Endothelial cell of umbilical vein (primary cell): ENCODE results near the gene ATRIP. TPM values are rescaled to one million over a fixed set of nuclear protein-coding genes. Genes with fewer than 3 reads are reported as not detected.

Source experiments
- BruUV-seq: library from RNA; stranded (reverse); fragments of 400-500 nt; replicated peaks from 2 replicates; lab custom pipeline; 2021; lab: Mats Ljungman, UMichigan
- CTCF ChIA-PET: fragments of 300-600, 350-600 bp; sonication (Branson Sonifier 250); formaldehyde crosslinking; loops from one replicate; lab custom pipeline; 2021; ENCODE audit warnings: antibody characterized with exemption, inconsistent platforms; lab: Charles Lee
- POLR2A ChIA-PET: fragments of 300-600, 350-600 bp; sonication (Branson Sonifier 250); formaldehyde crosslinking; loops from one replicate; lab custom pipeline; 2021; ENCODE audit warnings: antibody characterized with exemption, inconsistent platforms; lab: Charles Lee
- DNase-seq: peaks from one replicate; pipeline ENCODE4 v3.0.0-alpha.2; 2011; ENCODE audit warnings: low read depth, low spot score
- FAIRE-seq: peaks from 2 replicates; lab custom pipeline; 2011; peaks lifted over from hg19 to GRCh38; lab: Jason Lieb, UNC
- H2AFZ ChIP-seq: 2 replicates; pipeline ENCODE4 v1.6.0; 2012; ENCODE audit warnings: low read depth, low read length, control low read depth, inconsistent platforms
- H3K27ac ChIP-seq: 2 replicates; pipeline ENCODE4 v1.5.1; 2011; ENCODE audit warnings: low read depth, mild to moderate bottlenecking, control low read depth, low read length, moderate library complexity; ENCODE audit not compliant: insufficient read depth
- H3K27me3 ChIP-seq, 2 experiments: 2 replicates each; pipeline versions ENCODE4 v1.6.0 to v1.6.1; 2011; ENCODE audit warnings: low read length in 2 of 2, mixed read lengths in 1 of 2; ENCODE audit not compliant: control insufficient read depth in 2 of 2, insufficient read depth in 2 of 2
- H3K36me3 ChIP-seq, 2 experiments: 2 replicates in 1 of 2; 3 replicates in 1 of 2; pipeline ENCODE4 v1.5.1; 2011; ENCODE audit warnings: low read length in 2 of 2, mild to moderate bottlenecking in 1 of 2, moderate library complexity in 1 of 2; ENCODE audit not compliant: control insufficient read depth in 2 of 2, insufficient read depth in 2 of 2; ENCODE audit errors: extremely low read depth in 1 of 2
- H3K4me1 ChIP-seq: 3 replicates; pipeline ENCODE4 v1.5.1; 2011; ENCODE audit warnings: mild to moderate bottlenecking, low read length; ENCODE audit not compliant: control insufficient read depth, insufficient read depth; ENCODE audit errors: extremely low read depth
- H3K4me2 ChIP-seq: 2 replicates; pipeline ENCODE4 v1.6.1; 2011; ENCODE audit warnings: low read length, control low read depth, mixed read lengths; ENCODE audit not compliant: insufficient read depth
- H3K4me3 ChIP-seq, 3 experiments: fragments of 200-600 bp in 1 of 3; sonication (generic), shearing (Covaris generic) in 1 of 3; replicated peaks in 1 of 3; 2 replicates each; pipeline ENCODE4 v1.5.1; 2011 to 2016; ENCODE audit warnings: control low read depth in 3 of 3, low read length in 3 of 3, mild to moderate bottlenecking in 2 of 3, inconsistent platforms in 1 of 3, low read depth in 1 of 3, moderate library complexity in 1 of 3; ENCODE audit not compliant: insufficient read depth in 1 of 3
- H3K79me2 ChIP-seq: 2 replicates; pipeline ENCODE4 v1.6.0; 2012; ENCODE audit warnings: low read length, inconsistent platforms; ENCODE audit not compliant: control insufficient read depth, insufficient read depth
- H3K9ac ChIP-seq: replicated peaks from 2 replicates; pipeline ENCODE3; 2011; ENCODE audit warnings: low read length, control low read depth; ENCODE audit not compliant: insufficient read depth; ENCODE audit errors: extremely low read depth
- H3K9me1 ChIP-seq: replicated peaks from 3 replicates; pipeline ENCODE4 v1.6.0; 2011; ENCODE audit warnings: mild to moderate bottlenecking, low read length; ENCODE audit not compliant: control insufficient read depth, insufficient read depth; ENCODE audit errors: extremely low read depth
- H3K9me3 ChIP-seq: replicated peaks from 2 replicates; pipeline ENCODE4 v1.5.1; 2012; ENCODE audit warnings: low read length, inconsistent platforms; ENCODE audit not compliant: control insufficient read depth, insufficient read depth
- H4K20me1 ChIP-seq: replicated peaks from 2 replicates; pipeline ENCODE3; 2011; ENCODE audit warnings: mild to moderate bottlenecking, low read length; ENCODE audit not compliant: control insufficient read depth, insufficient read depth; ENCODE audit errors: extremely low read depth
- EZH2 ChIP-seq: IDR thresholded peaks from 2 replicates; pipeline ENCODE4 v1.6.1; 2012; ENCODE audit warnings: borderline replicate concordance, low read depth, mild to moderate bottlenecking, moderate library complexity, low read length, inconsistent platforms; ENCODE audit not compliant: severe bottlenecking
- FOS ChIP-seq: IDR thresholded peaks from 2 replicates; pipeline ENCODE4 v1.6.1; 2011; ENCODE audit warnings: mild to moderate bottlenecking, low read length, moderate library complexity, borderline replicate concordance; ENCODE audit not compliant: insufficient read depth
- GATA2 ChIP-seq: IDR thresholded peaks from 2 replicates; pipeline ENCODE4 v1.7.0; 2011; ENCODE audit warnings: low read depth, mild to moderate bottlenecking, moderate library complexity, mixed read lengths, low read length; ENCODE audit not compliant: insufficient read length, insufficient read depth
- JUN ChIP-seq: IDR thresholded peaks from 2 replicates; pipeline ENCODE4 v1.6.1; 2011; ENCODE audit warnings: borderline replicate concordance, low read depth; ENCODE audit not compliant: insufficient read length, insufficient read depth
- MYC ChIP-seq: IDR thresholded peaks from one replicate; pipeline ENCODE4 v1.6.1; 2011; ENCODE audit warnings: mild to moderate bottlenecking, low read depth, low read length
- POLR2A ChIP-seq: IDR thresholded peaks from 2 replicates; pipeline ENCODE4 v1.6.1; 2012; ENCODE audit warnings: low read depth, mild to moderate bottlenecking, control low read depth, low read length
- POLR2AphosphoS5 ChIP-seq: IDR thresholded peaks from 2 replicates; pipeline ENCODE4 v1.6.1; 2012; ENCODE audit warnings: low read depth, mild to moderate bottlenecking, control low read depth, low read length, moderate library complexity; ENCODE audit not compliant: insufficient read depth
- dilution Hi-C: fragments of 300-500 bp; cut with MboI; formaldehyde crosslinking; loops from one replicate; pipeline ENCODE4 v1.15.0; 2019; ENCODE audit warnings: low sequenced_read_pairs; ENCODE audit not compliant: extremely low pct_ligation_motif_present
- intact Hi-C: fragments of 100-400 bp; cut with micrococcal nuclease; formaldehyde crosslinking; loops from one replicate; pipeline ENCODE4 v1.10.0; 2022
- polyA plus RNA-seq, 4 experiments: library from polyadenylated mRNA; depleted of rRNA in 3 of 4; stranded (reverse) in 3 of 4; unstranded in 1 of 4; fragments of >200 nt; gene quantifications; 2 replicates each; pipeline versions ENCODE4 v1.2.1 to v1.2.3, GENCODE V29; 2011 to 2012; ENCODE audit warnings: missing spikeins in 1 of 4
- total RNA-seq: library from RNA; stranded (reverse); gene quantifications from 2 replicates; pipeline ENCODE4 v1.2.3, GENCODE V29; 2021
- TF ChIP-seq, protein P1 (sequence below), 2 donors: IDR thresholded peaks; 1 replicate in 1 of 2; 2 replicates in 1 of 2; pipeline ENCODE4 v1.5.1; 2011; ENCODE audit warnings: low read length in 2 of 2, mild to moderate bottlenecking in 2 of 2, moderate library complexity in 2 of 2, control low read depth in 1 of 2, inconsistent platforms in 1 of 2, low read depth in 1 of 2; ENCODE audit not compliant: insufficient read depth in 1 of 2; ENCODE audit errors: extremely low read depth in 1 of 2
- TF ChIP-seq, protein P2 (sequence below): IDR thresholded peaks from 2 replicates; pipeline ENCODE4 v1.6.1; 2011; ENCODE audit not compliant: insufficient read depth, insufficient read length

The ATRIP gene
- total and polyA plus RNA-seq, 2 donors (not counting 3 experiments of a cell fraction or from before 2014, with no cell fraction given) = 10.6 to 14.7 TPM

DNA sequence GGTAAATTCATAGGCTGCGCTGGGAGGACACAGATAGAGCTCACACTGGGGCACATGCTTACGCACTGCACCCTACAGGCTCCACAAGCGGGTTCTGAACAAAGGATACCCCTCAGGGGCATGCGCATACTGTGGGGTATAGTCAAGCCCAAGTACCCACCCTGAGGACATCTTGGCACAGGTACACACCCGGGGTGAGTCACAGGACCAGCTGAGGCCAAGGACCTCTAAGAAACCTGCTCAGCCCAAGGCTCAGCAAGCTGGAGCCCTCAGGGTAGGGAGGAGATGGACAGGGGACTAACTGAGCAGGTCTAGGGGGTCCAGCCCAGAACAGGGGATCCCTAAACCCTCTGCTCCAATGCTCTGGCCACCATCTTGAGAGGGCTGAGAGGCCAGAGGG, 54.1 kb downstream of the ATRIP start:
- POLR2A ChIA-PET = no interaction called here
- Histone ChIP-seq H3K36me3 (peaks cover 0 to 2% of the 10 kb centered on the region in 2 experiments), H3K79me2 (no peaks in the 10 kb centered on the region), H3K4me2 (no peak overlapping the region), H2AFZ (no peak overlapping the region), H3K9me3 (no peaks in the 10 kb centered on the region), H3K9me1 (no peaks in the 10 kb centered on the region), H3K4me3 (no peak overlapping the region), H4K20me1 (no peaks in the 10 kb centered on the region), H3K27ac (no peak overlapping the region), H3K4me1 (peaks cover 21% of the 10 kb centered on the region), H3K27me3 (no peaks in the 10 kb centered on the region), H3K9ac (no peak overlapping the region)
- TF ChIP-seq EZH2 = no peak
- TF ChIP-seq POLR2AphosphoS5 = no peak
- TF ChIP-seq, protein P1, sequence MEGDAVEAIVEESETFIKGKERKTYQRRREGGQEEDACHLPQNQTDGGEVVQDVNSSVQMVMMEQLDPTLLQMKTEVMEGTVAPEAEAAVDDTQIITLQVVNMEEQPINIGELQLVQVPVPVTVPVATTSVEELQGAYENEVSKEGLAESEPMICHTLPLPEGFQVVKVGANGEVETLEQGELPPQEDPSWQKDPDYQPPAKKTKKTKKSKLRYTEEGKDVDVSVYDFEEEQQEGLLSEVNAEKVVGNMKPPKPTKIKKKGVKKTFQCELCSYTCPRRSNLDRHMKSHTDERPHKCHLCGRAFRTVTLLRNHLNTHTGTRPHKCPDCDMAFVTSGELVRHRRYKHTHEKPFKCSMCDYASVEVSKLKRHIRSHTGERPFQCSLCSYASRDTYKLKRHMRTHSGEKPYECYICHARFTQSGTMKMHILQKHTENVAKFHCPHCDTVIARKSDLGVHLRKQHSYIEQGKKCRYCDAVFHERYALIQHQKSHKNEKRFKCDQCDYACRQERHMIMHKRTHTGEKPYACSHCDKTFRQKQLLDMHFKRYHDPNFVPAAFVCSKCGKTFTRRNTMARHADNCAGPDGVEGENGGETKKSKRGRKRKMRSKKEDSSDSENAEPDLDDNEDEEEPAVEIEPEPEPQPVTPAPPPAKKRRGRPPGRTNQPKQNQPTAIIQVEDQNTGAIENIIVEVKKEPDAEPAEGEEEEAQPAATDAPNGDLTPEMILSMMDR (IDR thresholded peaks at IDR 0.05; ENCODE audit: extremely low read depth in 1 of 2, insufficient read depth in 1 of 2, low read depth in 1 of 2, low read length in 2 of 2) = no peak
- TF ChIP-seq JUN = no peak
- TF ChIP-seq FOS = no peak
- no peak for TF ChIP-seq MYC
- no peak for TF ChIP-seq POLR2A
- no peak for TF ChIP-seq GATA2
- TF ChIP-seq, protein P2, sequence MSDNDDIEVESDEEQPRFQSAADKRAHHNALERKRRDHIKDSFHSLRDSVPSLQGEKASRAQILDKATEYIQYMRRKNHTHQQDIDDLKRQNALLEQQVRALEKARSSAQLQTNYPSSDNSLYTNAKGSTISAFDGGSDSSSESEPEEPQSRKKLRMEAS = no peak
- dilution Hi-C loops = no loop called here
- no TSS peak for BruUV-seq
- DNase-seq (no peak), FAIRE-seq (no peak)
- intact Hi-C loops = no loop called here
- CTCF ChIA-PET = interaction anchor here (1.0 to 1.9 kb wide), 3 partner anchors 17 to 64 kb away, joined by 3 to 4 read pairs (median 3); a partner anchor contains a TSS
